Endodermal cell (in vitro differentiated cells): ENCODE results near the gene FSHR. TPM values are rescaled to one million over a fixed set of nuclear protein-coding genes. Genes with fewer than 3 reads are reported as not detected.

Experiments
- DNase-seq: peaks from one replicate; pipeline ENCODE4 v3.0.0-alpha.2; 2017
- H3K27ac ChIP-seq: 2 replicates; pipeline ENCODE4 v1.5.1; 2013; ENCODE audit warnings: mild to moderate bottlenecking, low read depth, low read length, moderate library complexity
- H3K27me3 ChIP-seq: 2 replicates; pipeline ENCODE4 v1.6.1; 2013; ENCODE audit warnings: mild to moderate bottlenecking, low read length, moderate library complexity; ENCODE audit not compliant: insufficient read depth, control insufficient read depth, poor library complexity, severe bottlenecking
- H3K36me3 ChIP-seq: 2 replicates; pipeline ENCODE4 v1.7.0; 2013; ENCODE audit warnings: mild to moderate bottlenecking, low read length, moderate library complexity; ENCODE audit not compliant: control insufficient read depth, insufficient read depth
- H3K4me1 ChIP-seq: one replicate; pipeline ENCODE4 v1.7.0; 2013; ENCODE audit warnings: low read length; ENCODE audit not compliant: control insufficient read depth, insufficient read depth
- H3K4me3 ChIP-seq: 2 replicates; pipeline ENCODE4 v1.5.1; 2013; ENCODE audit warnings: mild to moderate bottlenecking, low read length, moderate library complexity
- H3K9ac ChIP-seq: 2 replicates; pipeline ENCODE4 v1.6.1; 2013; ENCODE audit warnings: mild to moderate bottlenecking, low read length, moderate library complexity; ENCODE audit not compliant: poor library complexity, severe bottlenecking; ENCODE audit errors: extremely low read depth
- H3K9me3 ChIP-seq: 2 replicates; pipeline ENCODE4 v1.6.1; 2013; ENCODE audit warnings: mild to moderate bottlenecking, low read length, moderate library complexity; ENCODE audit not compliant: control insufficient read depth
- H3K27ac Mint-ChIP-seq: 2 replicates; pipeline ENCODE4 v1.8.0; 2020; ENCODE audit warnings: mixed read lengths
- H3K27me3 Mint-ChIP-seq: 2 replicates; pipeline ENCODE4 v1.8.0; 2021; ENCODE audit warnings: mild to moderate bottlenecking, mixed read lengths; ENCODE audit not compliant: insufficient read depth
- H3K36me3 Mint-ChIP-seq: 2 replicates; pipeline ENCODE4 v1.8.0; 2020; ENCODE audit warnings: low read depth, mixed read lengths
- H3K4me1 Mint-ChIP-seq: 2 replicates; pipeline ENCODE4 v1.8.0; 2020; ENCODE audit warnings: mixed read lengths
- H3K4me3 Mint-ChIP-seq: 2 replicates; pipeline ENCODE4 v1.8.0; 2020; ENCODE audit warnings: mild to moderate bottlenecking, moderate library complexity, mixed read lengths
- H3K9me3 Mint-ChIP-seq: 2 replicates; pipeline ENCODE4 v1.8.0; 2020; ENCODE audit warnings: mild to moderate bottlenecking, mixed read lengths
- CTCF ChIP-seq: fragments of 200-600 bp; sonication (generic); conservative IDR thresholded peaks from 2 replicates; pipeline ENCODE4 v1.5.0; 2021; ENCODE audit warnings: antibody characterized with exemption, mild to moderate bottlenecking
- WGBS, 2 experiments: methylation state at CpG; one replicate each; pipeline versions ENCODE4 v1.1.5 to v1.1.7; 2013; ENCODE audit warnings: missing lambda C conversion rate in 2 of 2, mixed read lengths in 1 of 2; ENCODE audit not compliant: insufficient coverage in 1 of 2, insufficient read length in 1 of 2; 5-methylcytosine and 5-hydroxymethylcytosine counted together
- total RNA-seq, 2 donors: library from RNA; stranded (reverse); fragmentation: NEBNext Ultra II Directional in 1 of 2; extraction: Animal tissue kit (Norgen Biotek cat#: 25700) in 1 of 2; gene quantifications; 2 replicates in 1 of 2; 3 replicates in 1 of 2; pipeline ENCODE4 v1.2.1, GENCODE V29; 2021

FSHR gene
- total RNA-seq, 2 donors from 2014 or later, result 4.7 to 6.5 TPM

- Histone ChIP-seq H3K9ac (no peak overlapping the region), H3K27me3 (no peaks in the 10 kb centered on the region), H3K4me3 (no peak overlapping the region), H3K4me1 (no peaks in the 10 kb centered on the region), H3K27ac (peak overlapping the region; percentile 55), H3K9me3 (no peaks in the 10 kb centered on the region), H3K36me3 (no peaks in the 10 kb centered on the region)
- H3K4me3 Mint-ChIP-seq, result no peak overlapping the region
- TF ChIP-seq CTCF, result no peak
- no peaks in the 10 kb centered on the region for H3K9me3 Mint-ChIP-seq
- no peak for DNase-seq
- no peaks in the 10 kb centered on the region for H3K27me3 Mint-ChIP-seq
- 79 to 92% methylated on average over 5 of the region's 5 CpGs for WGBS, 2 experiments
- no peaks in the 10 kb centered on the region for H3K4me1 Mint-ChIP-seq
- no peak overlapping the region for H3K27ac Mint-ChIP-seq
- no peaks in the 10 kb centered on the region for H3K36me3 Mint-ChIP-seq
Measured at GRCh38 chr2:49003201-49003600, 151.1 kb downstream of the FSHR start.

DNA sequence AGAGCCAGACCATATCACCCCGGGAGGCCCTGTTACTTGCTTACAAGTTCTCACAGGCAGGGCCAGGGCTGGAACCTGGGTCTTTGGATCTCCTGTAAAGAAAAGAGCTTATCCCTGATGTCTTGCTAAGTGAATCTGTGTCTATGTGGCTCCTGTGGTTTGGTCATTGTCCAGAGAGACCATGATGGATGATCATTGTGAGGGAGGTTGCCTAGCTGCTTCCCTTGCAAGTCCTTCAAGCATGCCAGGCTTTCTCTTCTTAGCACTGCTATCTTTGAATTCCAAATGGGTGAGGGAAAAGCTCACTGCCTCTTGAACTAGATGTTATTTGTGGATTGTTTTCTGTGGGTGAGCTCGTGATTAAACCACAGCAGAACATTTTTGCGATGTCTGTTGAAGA is 151.6 kb downstream of the FSHR start:
- no peak overlapping the region for H3K4me3 Mint-ChIP-seq
- no peaks in the 10 kb centered on the region for H3K36me3 Mint-ChIP-seq
- no peaks in the 10 kb centered on the region for H3K4me1 Mint-ChIP-seq
- H3K27ac Mint-ChIP-seq, result no peak overlapping the region
- H3K36me3 ChIP-seq, result no peaks in the 10 kb centered on the region
- DNase-seq, result peak; percentile 48
- no peak for TF ChIP-seq CTCF
- H3K9me3 ChIP-seq, result no peaks in the 10 kb centered on the region
- no peaks in the 10 kb centered on the region for H3K27me3 Mint-ChIP-seq
- H3K27ac ChIP-seq, result peak overlapping the region; percentile 55
- H3K9me3 Mint-ChIP-seq, result no peaks in the 10 kb centered on the region
- no peak overlapping the region for H3K9ac ChIP-seq
- H3K4me3 ChIP-seq, result no peak overlapping the region
- H3K4me1 ChIP-seq, result no peaks in the 10 kb centered on the region
- WGBS, 2 experiments, result 72 to 75% methylated on average over 2 to 3 of the region's 3 CpGs
- no peaks in the 10 kb centered on the region for H3K27me3 ChIP-seq

- Mint-ChIP-seq H3K27me3 (no peaks in the 10 kb centered on the region), H3K27ac (no peak overlapping the region), H3K9me3 (no peaks in the 10 kb centered on the region), H3K4me3 (no peak overlapping the region), H3K36me3 (no peaks in the 10 kb centered on the region), H3K4me1 (no peaks in the 10 kb centered on the region)
- H3K27ac ChIP-seq, result no peak overlapping the region
- no peaks in the 10 kb centered on the region for H3K27me3 ChIP-seq
- H3K4me1 ChIP-seq, result no peaks in the 10 kb centered on the region
- no peak overlapping the region for H3K4me3 ChIP-seq
- H3K9ac ChIP-seq, result no peak overlapping the region
- no peak for DNase-seq
- no peak for TF ChIP-seq CTCF
- H3K36me3 ChIP-seq, result no peaks in the 10 kb centered on the region
- no peaks in the 10 kb centered on the region for H3K9me3 ChIP-seq
Measured at GRCh38 chr2:49000695-49001094, 153.6 kb downstream of the FSHR start.
